MM.1S (cell line): ENCODE results near the gene MAGI2.

Experiments
- DNase-seq: peaks from one replicate; pipeline ENCODE4 v3.0.0-alpha.2; 2015
- H2AFZ ChIP-seq: fragments of 300-600 bp; sonication (generic); 2 replicates; pipeline ENCODE4 v1.6.0; 2016; ENCODE audit warnings: antibody characterized with exemption, low read length
- H3F3A ChIP-seq: fragments of 300-600 bp; sonication (generic); 2 replicates; pipeline ENCODE4 v1.6.1; 2016; ENCODE audit warnings: mild to moderate bottlenecking, antibody characterized with exemption, low read length, moderate library complexity, mixed read lengths; ENCODE audit not compliant: insufficient read depth
- H3K27ac ChIP-seq: fragments of 300-600 bp; sonication (generic); 2 replicates; pipeline ENCODE4 v1.5.1; 2016; ENCODE audit warnings: mild to moderate bottlenecking, low read length
- H3K27me3 ChIP-seq: fragments of 300-600 bp; sonication (generic); replicated peaks from 2 replicates; pipeline ENCODE4 v1.6.0; 2016; ENCODE audit warnings: low read length; ENCODE audit not compliant: insufficient read depth
- H3K36me3 ChIP-seq: fragments of 300-600 bp; sonication (generic); replicated peaks from 2 replicates; pipeline ENCODE4 v1.6.1; 2016; ENCODE audit warnings: mild to moderate bottlenecking, low read length, mixed read lengths; ENCODE audit not compliant: insufficient read depth
- H3K4me1 ChIP-seq: fragments of 300-600 bp; sonication (generic); 2 replicates; pipeline ENCODE4 v1.6.1; 2016; ENCODE audit warnings: low read length, mixed read lengths
- H3K4me2 ChIP-seq: fragments of 300-600 bp; sonication (generic); 2 replicates; pipeline ENCODE4 v1.6.0; 2016; ENCODE audit warnings: low read depth, low read length
- H3K4me3 ChIP-seq: fragments of 300-600 bp; sonication (generic); 2 replicates; pipeline ENCODE4 v1.5.1; 2016; ENCODE audit warnings: low read length, mixed read lengths
- H3K79me2 ChIP-seq: fragments of 300-600 bp; sonication (generic); 2 replicates; pipeline ENCODE4 v1.6.1; 2016; ENCODE audit warnings: mixed run types, low read length, mixed read lengths
- H3K9ac ChIP-seq: fragments of 300-600 bp; sonication (generic); 2 replicates; pipeline ENCODE4 v1.6.1; 2016; ENCODE audit warnings: low read length, mixed read lengths
- H3K9me2 ChIP-seq: fragments of 300-600 bp; sonication (generic); replicated peaks from 2 replicates; pipeline ENCODE4 v1.6.1; 2016; ENCODE audit warnings: mild to moderate bottlenecking, low read length, mixed read lengths; ENCODE audit not compliant: insufficient read depth
- H3K9me3 ChIP-seq: fragments of 300-600 bp; sonication (generic); replicated peaks from 2 replicates; pipeline ENCODE4 v1.6.1; 2016; ENCODE audit warnings: mild to moderate bottlenecking, low read length, mixed read lengths; ENCODE audit not compliant: insufficient read depth
- H4K20me1 ChIP-seq: fragments of 300-600 bp; sonication (generic); 2 replicates; pipeline ENCODE4 v1.6.1; 2016; ENCODE audit warnings: mild to moderate bottlenecking, low read length, moderate library complexity, mixed read lengths; ENCODE audit not compliant: insufficient read depth
- EZH2 ChIP-seq: fragments of 300-600 bp; sonication (generic); optimal IDR thresholded peaks from 2 replicates; pipeline ENCODE3; 2017; ENCODE audit warnings: low read depth, mild to moderate bottlenecking, antibody characterized with exemption, low read length, mixed read lengths
- EZH2phosphoT487 ChIP-seq: fragments of 300-600 bp; sonication (generic); IDR thresholded peaks from 2 replicates; pipeline ENCODE4 v1.6.1; 2018; ENCODE audit warnings: antibody characterized with exemption, low read length
- TF ChIP-seq, protein P1 (sequence below): fragments of 300-600 bp; sonication (generic); IDR thresholded peaks from 2 replicates; pipeline ENCODE4 v1.5.1; 2016; ENCODE audit warnings: antibody characterized with exemption, low read length, mixed read lengths

Gene MAGI2

DNA sequence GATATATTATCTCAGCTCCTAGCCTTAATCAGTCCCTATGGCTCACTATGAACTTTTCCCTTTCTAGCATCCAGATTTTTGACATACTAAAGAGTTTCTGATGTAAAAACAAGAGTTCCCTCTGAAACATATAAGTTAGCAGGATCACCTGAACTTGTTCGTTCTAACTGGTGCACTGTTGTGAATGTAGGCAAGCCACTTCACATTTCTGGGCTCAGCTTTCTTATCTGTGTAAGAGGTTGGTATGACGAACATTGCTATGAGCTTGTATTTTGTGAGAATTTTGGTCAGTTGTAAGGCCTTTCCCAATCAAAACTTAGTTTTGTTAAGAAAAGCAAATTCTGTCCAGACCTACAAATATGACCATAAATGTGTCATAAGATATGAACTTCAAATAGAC, 46.1 kb downstream of the MAGI2 start:
- no peaks in the 10 kb centered on the region for H3K9me3 ChIP-seq
- no peaks in the 10 kb centered on the region for H3F3A ChIP-seq
- H3K27me3 ChIP-seq: no peaks in the 10 kb centered on the region
- DNase-seq: no peak
- no peaks in the 10 kb centered on the region for H3K9me2 ChIP-seq
- H3K4me1 ChIP-seq: no peaks in the 10 kb centered on the region
- H3K4me2 ChIP-seq: no peak overlapping the region
- H3K9ac ChIP-seq: no peak overlapping the region
- H3K79me2 ChIP-seq: no peaks in the 10 kb centered on the region
- no peaks in the 10 kb centered on the region for H3K36me3 ChIP-seq
- H4K20me1 ChIP-seq: no peaks in the 10 kb centered on the region
- H3K27ac ChIP-seq: no peak overlapping the region
- H2AFZ ChIP-seq: no peak overlapping the region
- no peak overlapping the region for H3K4me3 ChIP-seq
- TF ChIP-seq, protein P1, sequence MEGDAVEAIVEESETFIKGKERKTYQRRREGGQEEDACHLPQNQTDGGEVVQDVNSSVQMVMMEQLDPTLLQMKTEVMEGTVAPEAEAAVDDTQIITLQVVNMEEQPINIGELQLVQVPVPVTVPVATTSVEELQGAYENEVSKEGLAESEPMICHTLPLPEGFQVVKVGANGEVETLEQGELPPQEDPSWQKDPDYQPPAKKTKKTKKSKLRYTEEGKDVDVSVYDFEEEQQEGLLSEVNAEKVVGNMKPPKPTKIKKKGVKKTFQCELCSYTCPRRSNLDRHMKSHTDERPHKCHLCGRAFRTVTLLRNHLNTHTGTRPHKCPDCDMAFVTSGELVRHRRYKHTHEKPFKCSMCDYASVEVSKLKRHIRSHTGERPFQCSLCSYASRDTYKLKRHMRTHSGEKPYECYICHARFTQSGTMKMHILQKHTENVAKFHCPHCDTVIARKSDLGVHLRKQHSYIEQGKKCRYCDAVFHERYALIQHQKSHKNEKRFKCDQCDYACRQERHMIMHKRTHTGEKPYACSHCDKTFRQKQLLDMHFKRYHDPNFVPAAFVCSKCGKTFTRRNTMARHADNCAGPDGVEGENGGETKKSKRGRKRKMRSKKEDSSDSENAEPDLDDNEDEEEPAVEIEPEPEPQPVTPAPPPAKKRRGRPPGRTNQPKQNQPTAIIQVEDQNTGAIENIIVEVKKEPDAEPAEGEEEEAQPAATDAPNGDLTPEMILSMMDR: no peak
- TF ChIP-seq EZH2phosphoT487 (no peak), EZH2 (no peak)

DNA sequence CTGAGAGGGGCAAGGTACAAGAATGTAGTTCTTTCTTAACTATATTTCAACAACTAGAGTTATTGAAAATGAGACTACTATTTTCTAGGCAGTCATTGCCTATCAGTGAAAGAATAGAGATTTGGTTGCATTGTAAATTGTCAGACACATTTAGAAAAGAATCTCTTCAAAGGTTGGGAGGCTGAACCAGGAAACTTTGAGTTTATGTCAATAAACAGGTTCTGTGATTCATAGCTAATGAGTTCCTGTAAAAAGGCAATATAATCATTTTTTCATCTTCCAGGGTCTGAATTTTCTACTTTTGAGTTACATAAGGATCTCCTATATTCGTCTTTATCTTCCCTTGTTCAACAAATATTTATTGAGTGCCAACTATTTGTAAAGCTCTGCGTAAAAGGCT, 47.1 kb downstream of the MAGI2 start:
- Histone ChIP-seq H2AFZ (no peak overlapping the region), H3K4me2 (no peak overlapping the region), H3K27ac (no peak overlapping the region), H3K4me1 (no peaks in the 10 kb centered on the region), H3K9me2 (no peaks in the 10 kb centered on the region), H3K27me3 (no peaks in the 10 kb centered on the region), H4K20me1 (no peaks in the 10 kb centered on the region), H3K36me3 (no peaks in the 10 kb centered on the region), H3K9me3 (no peaks in the 10 kb centered on the region), H3K4me3 (no peak overlapping the region), H3K9ac (no peak overlapping the region), H3F3A (no peaks in the 10 kb centered on the region), H3K79me2 (no peaks in the 10 kb centered on the region)
- TF ChIP-seq EZH2 (no peak), EZH2phosphoT487 (no peak)
- TF ChIP-seq, protein P1: no peak
- DNase-seq: no peak

DNA sequence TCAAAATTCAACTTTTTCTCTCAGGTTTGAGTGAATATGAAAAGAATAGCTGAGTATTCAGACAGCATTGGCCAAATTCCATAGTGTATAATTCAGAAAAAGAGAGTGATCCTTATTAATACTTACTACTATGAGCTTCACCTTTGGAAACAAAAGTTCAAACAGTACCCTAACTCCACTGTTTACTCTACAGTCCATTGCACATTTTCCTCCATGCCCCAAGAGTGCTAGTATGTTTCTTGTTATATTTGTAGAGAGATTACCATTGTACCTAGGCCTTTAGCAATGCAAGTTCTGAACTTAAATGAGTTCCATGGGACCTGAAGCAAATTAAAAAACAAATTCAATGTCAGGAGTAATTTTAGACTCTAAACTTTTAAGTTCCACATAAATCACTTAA, 48.1 kb downstream of the MAGI2 start:
- H3K9me3 ChIP-seq: no peaks in the 10 kb centered on the region

More for the DNA sequence above, 48.1 kb downstream of the MAGI2 start:
- Histone ChIP-seq H3F3A (no peaks in the 10 kb centered on the region), H3K4me2 (no peak overlapping the region), H3K27me3 (no peaks in the 10 kb centered on the region), H4K20me1 (no peaks in the 10 kb centered on the region), H3K9ac (no peak overlapping the region), H3K4me3 (no peak overlapping the region), H3K27ac (no peak overlapping the region), H3K36me3 (no peaks in the 10 kb centered on the region), H3K9me2 (no peaks in the 10 kb centered on the region), H3K4me1 (no peaks in the 10 kb centered on the region), H3K79me2 (no peaks in the 10 kb centered on the region), H2AFZ (no peak overlapping the region)
- TF ChIP-seq EZH2phosphoT487 (no peak), EZH2 (no peak)
- TF ChIP-seq, protein P1: no peak
- no peak for DNase-seq
